GM19025 (cell line): ENCODE results near the gene NKIRAS2.

Experiments used
- ATAC-seq: cut with Tn5 transposase; IDR thresholded peaks from one replicate; pipeline ENCODE4 v1.9.1; 2021; ENCODE audit warnings: mild to moderate bottlenecking, low read depth, moderate library complexity; ENCODE audit not compliant: unreplicated experiment

The NKIRAS2 gene

GRCh38 chr17:42019509-42020404, at the start of gene NKIRAS2:
NKIRAS2 (plus strand) TSS chr17:42020090; CDS start chr17:42021578, 1,488 bp downstream.
- peak; percentile 56 for ATAC-seq

- ATAC-seq, result no peak
Measured at GRCh38 chr17:41970901-41971331, 49.0 kb upstream of the NKIRAS2 start.

- ATAC-seq, result no peak
Measured at GRCh38 chr17:41971721-41972523, 48.0 kb upstream of the NKIRAS2 start.

GRCh38 chr17:41972571-41973407, 47.1 kb upstream of the NKIRAS2 start:
- peak; percentile 96 for ATAC-seq

- no peak for ATAC-seq
Measured at GRCh38 chr17:41973408-41973811, 46.5 kb upstream of the NKIRAS2 start.

- no peak for ATAC-seq
Measured at GRCh38 chr17:41974031-41974430, 45.9 kb upstream of the NKIRAS2 start.

- no peak for ATAC-seq
Measured at GRCh38 chr17:41974658-41975057, 45.2 kb upstream of the NKIRAS2 start.

- no peak for ATAC-seq
Measured at GRCh38 chr17:41975099-41976083, 44.5 kb upstream of the NKIRAS2 start.

- ATAC-seq, result no peak
Measured at GRCh38 chr17:41976142-41976768, 43.6 kb upstream of the NKIRAS2 start.

GRCh38 chr17:41977991-41978390, 41.9 kb upstream of the NKIRAS2 start:
- no peak for ATAC-seq

- ATAC-seq, result no peak
Measured at GRCh38 chr17:41982026-41982760, 37.7 kb upstream of the NKIRAS2 start.

- ATAC-seq, result no peak
Measured at GRCh38 chr17:41984454-41984853, 35.4 kb upstream of the NKIRAS2 start.

GRCh38 chr17:41985919-41986318, 34.0 kb upstream of the NKIRAS2 start:
- ATAC-seq, result no peak

GRCh38 chr17:41986634-41987033, 33.3 kb upstream of the NKIRAS2 start:
- ATAC-seq, result no peak

- no peak for ATAC-seq
Measured at GRCh38 chr17:41987642-41988041, 32.2 kb upstream of the NKIRAS2 start.

- no peak for ATAC-seq
Measured at GRCh38 chr17:41988418-41988817, 31.5 kb upstream of the NKIRAS2 start.

- no peak for ATAC-seq
Measured at GRCh38 chr17:41989702-41990419, 30.0 kb upstream of the NKIRAS2 start.

GRCh38 chr17:41992576-41992975, 27.3 kb upstream of the NKIRAS2 start:
- no peak for ATAC-seq
